CD14-positive monocyte (primary cell): Measurements from ENCODE around the gene SELENOF. TPM values are rescaled to one million over a fixed set of nuclear protein-coding genes. Genes with fewer than 3 reads are reported as not detected.

Experiments
- DNase-seq, 3 donors: peaks; one replicate each; pipeline ENCODE4 v3.0.0-alpha.2; 2011 to 2022
- H2AFZ ChIP-seq: 2 replicates; pipeline ENCODE4 v1.6.0; 2012; ENCODE audit warnings: mild to moderate bottlenecking, low read depth, low read length, inconsistent platforms; ENCODE audit not compliant: insufficient read depth, poor library complexity, severe bottlenecking
- H3K27ac ChIP-seq, 2 donors: 1 replicate in 1 of 2; 2 replicates in 1 of 2; pipeline ENCODE4 v1.5.1; 2012 to 2013; ENCODE audit warnings: low read length in 2 of 2, control low read depth in 1 of 2, inconsistent platforms in 1 of 2, low read depth in 1 of 2, mild to moderate bottlenecking in 1 of 2
- H3K27me3 ChIP-seq, 2 donors: one replicate each; pipeline versions ENCODE4 v1.6.0 to v1.6.1; 2011 to 2013; ENCODE audit warnings: low read length in 2 of 2; ENCODE audit not compliant: control insufficient read depth in 2 of 2, insufficient read depth in 2 of 2
- H3K36me3 ChIP-seq, 2 donors: replicated peaks in 1 of 2; 1 replicate in 1 of 2; 2 replicates in 1 of 2; pipeline versions ENCODE4 v1.5.1 to v1.6.1; 2012 to 2013; ENCODE audit warnings: low read length in 2 of 2, control low read depth in 1 of 2, inconsistent platforms in 1 of 2, mild to moderate bottlenecking in 1 of 2; ENCODE audit not compliant: insufficient read depth in 2 of 2, control insufficient read depth in 1 of 2
- H3K4me1 ChIP-seq, 2 donors: 1 replicate in 1 of 2; 2 replicates in 1 of 2; pipeline versions ENCODE4 v1.5.1 to v1.6.1; 2012 to 2013; ENCODE audit warnings: low read length in 2 of 2, control low read depth in 1 of 2, inconsistent platforms in 1 of 2, mild to moderate bottlenecking in 1 of 2, moderate library complexity in 1 of 2; ENCODE audit not compliant: insufficient read depth in 2 of 2, control insufficient read depth in 1 of 2
- H3K4me2 ChIP-seq: replicated peaks from 2 replicates; pipeline ENCODE3; 2012; ENCODE audit warnings: low read length, moderate library complexity, mild to moderate bottlenecking; ENCODE audit not compliant: poor library complexity, severe bottlenecking; ENCODE audit errors: extremely low read depth
- H3K4me3 ChIP-seq, 3 experiments: fragments of 200-600 bp in 1 of 3; sonication (generic) in 1 of 3; replicated peaks in 1 of 3; 1 replicate in 2 of 3; 2 replicates in 1 of 3; pipeline ENCODE4 v1.5.1; 2011 to 2013; ENCODE audit warnings: low read length in 3 of 3, mild to moderate bottlenecking in 3 of 3, control low read depth in 2 of 3, low read depth in 2 of 3, inconsistent platforms in 1 of 3, moderate library complexity in 1 of 3
- H3K79me2 ChIP-seq: 2 replicates; pipeline ENCODE4 v1.6.0; 2012; ENCODE audit warnings: mild to moderate bottlenecking, control low read depth, inconsistent platforms, low read length, moderate library complexity; ENCODE audit not compliant: insufficient read depth
- H3K9ac ChIP-seq: 2 replicates; pipeline ENCODE4 v1.6.0; 2017; ENCODE audit warnings: low read length, mild to moderate bottlenecking; ENCODE audit not compliant: insufficient read depth, poor library complexity, severe bottlenecking
- H3K9me3 ChIP-seq, 2 donors: replicated peaks in 1 of 2; 1 replicate in 1 of 2; 2 replicates in 1 of 2; pipeline versions ENCODE4 v1.5.1 to v1.6.1; 2012 to 2013; ENCODE audit warnings: low read length in 2 of 2, control low read depth in 1 of 2; ENCODE audit not compliant: control insufficient read depth in 1 of 2, insufficient read depth in 1 of 2
- H4K20me1 ChIP-seq: 2 replicates; pipeline ENCODE4 v1.6.0; 2012; ENCODE audit warnings: mild to moderate bottlenecking, low read length, control low read depth, moderate library complexity; ENCODE audit not compliant: insufficient read depth
- H3K27ac Mint-ChIP-seq, 7 donors: one replicate each; pipeline ENCODE4 v1.8.0; 2020; ENCODE audit warnings: mild to moderate bottlenecking in 7 of 7, mixed read lengths in 7 of 7, moderate library complexity in 6 of 7, inconsistent platforms in 2 of 7
- H3K27me3 Mint-ChIP-seq, 3 donors: one replicate each; pipeline ENCODE4 v1.8.0; 2021 to 2022; ENCODE audit warnings: low read depth in 3 of 3, mild to moderate bottlenecking in 3 of 3, mixed read lengths in 3 of 3, moderate library complexity in 3 of 3, inconsistent platforms in 1 of 3
- H3K36me3 Mint-ChIP-seq, 2 donors: one replicate each; pipeline ENCODE4 v1.8.0; 2020; ENCODE audit warnings: mixed read lengths in 2 of 2, inconsistent platforms in 1 of 2, mild to moderate bottlenecking in 1 of 2
- H3K4me1 Mint-ChIP-seq: one replicate; pipeline ENCODE4 v1.8.0; 2020; ENCODE audit warnings: mild to moderate bottlenecking, mixed read lengths
- H3K4me3 Mint-ChIP-seq, 2 donors: one replicate each; pipeline ENCODE4 v1.8.0; 2020; ENCODE audit warnings: mild to moderate bottlenecking in 2 of 2, mixed read lengths in 2 of 2, moderate library complexity in 1 of 2
- H3K9me3 Mint-ChIP-seq, 7 donors: one replicate each; pipeline ENCODE4 v1.8.0; 2020 to 2022; ENCODE audit warnings: mixed read lengths in 7 of 7, mild to moderate bottlenecking in 6 of 7, moderate library complexity in 6 of 7, inconsistent platforms in 2 of 7
- CTCF ChIP-seq: fragments of 200-600 bp; IDR thresholded peaks from one replicate; pipeline ENCODE4 v1.8.0; 2022; ENCODE audit warnings: antibody characterized with exemption, mild to moderate bottlenecking
- WGBS: methylation state at CpG from one replicate; pipeline ENCODE4 v1.1.5; 2013; ENCODE audit warnings: missing lambda C conversion rate; ENCODE audit not compliant: insufficient coverage; 5-methylcytosine and 5-hydroxymethylcytosine counted together
- intact Hi-C, 2 donors: fragments of 100-400 bp; cut with micrococcal nuclease; formaldehyde crosslinking; loops; one replicate each; pipeline versions ENCODE4 v1.15.0 to v1.15.1; 2023
- polyA plus RNA-seq, 3 donors: library from polyadenylated mRNA; depleted of rRNA in 1 of 3; unstranded in 2 of 3; stranded (reverse) in 1 of 3; fragments of 300-500 nt in 2 of 3; fragments of >200 nt in 1 of 3; fragmentation: Illumina TruSeq in 2 of 3; gene quantifications; 1 replicate in 2 of 3; 2 replicates in 1 of 3; pipeline ENCODE4 v1.2.3, GENCODE V29; 2012 to 2021

The SELENOF gene
- polyA plus RNA-seq, 3 donors, result 111 to 357 (median 339) TPM

DNA sequence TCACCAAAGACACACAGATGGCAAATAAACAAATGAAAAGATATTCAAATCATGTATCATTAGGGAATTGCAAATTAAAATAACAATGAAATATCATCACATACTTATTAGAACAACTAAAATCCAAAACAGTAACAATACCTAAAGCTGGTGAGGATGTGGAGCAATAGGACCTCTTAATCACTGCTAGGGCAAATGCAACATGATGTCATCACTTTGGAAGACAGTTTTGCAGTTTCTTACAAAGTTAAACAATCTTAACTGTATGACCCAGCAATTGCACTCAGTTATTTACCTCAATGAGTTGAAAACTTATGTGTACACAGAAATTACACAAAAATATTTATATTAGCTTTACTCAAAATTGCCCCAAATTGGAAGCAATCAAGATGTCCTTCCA, 47.3 kb downstream of the SELENOF start:
- H3K4me3 Mint-ChIP-seq, result no peak overlapping the region
- peaks cover 6% of the 10 kb centered on the region for H3K79me2 ChIP-seq
- H2AFZ ChIP-seq, result no peak overlapping the region
- intact Hi-C loops, result no loop called here
- H4K20me1 ChIP-seq, result peaks cover 7% of the 10 kb centered on the region
- DNase-seq, result no peak
- H3K4me3 ChIP-seq, result no peak overlapping the region
- peaks cover 3% of the 10 kb centered on the region for H3K4me1 Mint-ChIP-seq
- no peak overlapping the region for H3K4me2 ChIP-seq
- TF ChIP-seq CTCF, result no peak
- peak overlapping the region in 1 of 7 donors; percentile 60 for H3K27ac Mint-ChIP-seq
- H3K4me1 ChIP-seq, result no peaks in the 10 kb centered on the region
- no peak overlapping the region for H3K9ac ChIP-seq
- no peaks in the 10 kb centered on the region for H3K9me3 ChIP-seq
- H3K9me3 Mint-ChIP-seq, result no peaks in the 10 kb centered on the region
- no peaks in the 10 kb centered on the region for H3K27me3 ChIP-seq
- peaks cover 20 to 31% of the 10 kb centered on the region in 2 donors for H3K36me3 Mint-ChIP-seq
- H3K36me3 ChIP-seq, result peaks cover 0 to 38% of the 10 kb centered on the region in 2 donors
- peaks cover 0 to 2% (median 0%) of the 10 kb centered on the region in 3 donors for H3K27me3 Mint-ChIP-seq
- no peak overlapping the region for H3K27ac ChIP-seq

- no peak for TF ChIP-seq CTCF
- H3K4me3 Mint-ChIP-seq, result no peak overlapping the region
- Histone ChIP-seq H3K4me1 (no peaks in the 10 kb centered on the region), H4K20me1 (peaks cover 7% of the 10 kb centered on the region), H2AFZ (no peak overlapping the region), H3K27ac (no peak overlapping the region), H3K9me3 (no peaks in the 10 kb centered on the region), H3K4me3 (no peak overlapping the region), H3K79me2 (peaks cover 6% of the 10 kb centered on the region), H3K4me2 (no peak overlapping the region), H3K27me3 (no peaks in the 10 kb centered on the region), H3K9ac (no peak overlapping the region), H3K36me3 (peaks cover 4 to 39% of the 10 kb centered on the region in 2 donors)
- intact Hi-C loops, result no loop called here
- no peak for DNase-seq
- no CpG with 5 or more reads among the region's 6 CpGs for WGBS
- peaks cover 0 to 2% (median 0%) of the 10 kb centered on the region in 3 donors for H3K27me3 Mint-ChIP-seq
- peaks cover 24 to 34% of the 10 kb centered on the region in 2 donors for H3K36me3 Mint-ChIP-seq
- peak overlapping the region in 3 of 7 donors; percentile 60 to 80 (median 77) for H3K27ac Mint-ChIP-seq
- peaks cover 3% of the 10 kb centered on the region for H3K4me1 Mint-ChIP-seq
- H3K9me3 Mint-ChIP-seq, result no peaks in the 10 kb centered on the region
Observed at GRCh38 chr1:86865973-86866637, 47.8 kb downstream of the SELENOF start.
